GM12891 (cell line): ENCODE data around the gene B9D2.
A peak's percentile ranks its signal among the peaks of the same experiment; 100 is the strongest.

ENCODE experiments used
- DNase-seq: peaks from one replicate; pipeline ENCODE4 v3.0.0; 2011; ENCODE audit warnings: low spot score; ENCODE audit not compliant: insufficient read length
- FAIRE-seq: peaks from 2 replicates; lab custom pipeline; 2011; peaks lifted over from hg19 to GRCh38; lab: Jason Lieb, UNC
- PAX5 ChIP-seq: IDR thresholded peaks from 2 replicates; pipeline ENCODE4 v1.6.1; 2011; ENCODE audit warnings: low read length, moderate library complexity, mild to moderate bottlenecking; ENCODE audit not compliant: insufficient read depth, severe bottlenecking
- POLR2A ChIP-seq: IDR thresholded peaks from 2 replicates; pipeline ENCODE4 v1.6.1; 2011; ENCODE audit warnings: low read depth, low read length, control low read depth
- POLR2AphosphoS5 ChIP-seq: IDR thresholded peaks from 2 replicates; pipeline ENCODE4 v1.6.1; 2011; ENCODE audit warnings: low read depth, low read length, control low read depth
- POU2F2 ChIP-seq: IDR thresholded peaks from 2 replicates; pipeline ENCODE4 v1.6.1; 2011; ENCODE audit warnings: low read depth, mild to moderate bottlenecking, control low read depth, low read length, moderate library complexity
- SPI1 ChIP-seq: IDR thresholded peaks from 2 replicates; pipeline ENCODE4 v1.6.1; 2011; ENCODE audit warnings: low read depth, low read length, control low read depth
- TAF1 ChIP-seq: IDR thresholded peaks from 2 replicates; pipeline ENCODE4 v1.6.1; 2011; ENCODE audit warnings: low read depth, low read length, control low read depth

The B9D2 gene

DNA sequence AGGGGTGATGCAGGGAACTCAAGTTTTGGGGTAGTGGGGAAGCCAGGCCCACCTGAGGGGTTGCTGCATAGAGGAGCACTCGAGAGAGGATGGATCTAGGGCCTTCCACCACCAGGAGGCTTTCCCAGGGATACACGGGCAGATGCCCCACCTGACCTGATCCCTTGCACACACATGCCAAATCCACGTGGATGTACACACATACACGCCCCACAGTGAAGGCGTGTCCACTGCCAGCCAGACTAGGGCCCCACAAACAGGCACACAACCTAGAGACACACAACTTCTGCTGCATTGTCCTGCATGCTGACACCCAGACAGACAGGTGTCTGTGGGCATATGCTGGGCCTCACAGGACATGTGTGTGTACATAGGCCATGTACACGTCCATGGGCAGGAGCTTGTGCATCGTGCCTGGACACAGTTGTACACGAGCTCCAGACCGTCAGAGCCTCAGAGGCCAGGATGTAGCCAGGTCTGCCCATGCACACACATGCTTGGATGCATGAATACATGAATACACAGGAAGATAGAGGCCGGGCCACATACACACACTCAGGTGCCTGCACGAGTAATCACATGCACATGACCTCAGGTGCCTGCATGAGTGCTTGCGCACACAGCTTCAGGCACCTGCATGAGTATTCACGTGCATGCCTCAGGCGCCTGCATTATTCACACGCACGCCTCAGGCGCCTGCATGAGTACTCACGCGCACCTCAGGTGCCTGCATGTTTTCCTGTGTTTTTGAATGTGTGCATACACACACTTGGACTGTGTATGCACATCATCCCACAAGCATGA lies 45.1 kb downstream of the B9D2 start:
- FAIRE-seq, result no peak
- TF ChIP-seq SPI1, result no peak
- no peak; the same call in 1 of the 2 replicates for TF ChIP-seq POLR2A
- no peak for TF ChIP-seq PAX5
- TF ChIP-seq POU2F2, result no peak
- TF ChIP-seq POLR2AphosphoS5, result peak; percentile 66; the same call in 1 of the 2 replicates
- no peak for DNase-seq

DNA sequence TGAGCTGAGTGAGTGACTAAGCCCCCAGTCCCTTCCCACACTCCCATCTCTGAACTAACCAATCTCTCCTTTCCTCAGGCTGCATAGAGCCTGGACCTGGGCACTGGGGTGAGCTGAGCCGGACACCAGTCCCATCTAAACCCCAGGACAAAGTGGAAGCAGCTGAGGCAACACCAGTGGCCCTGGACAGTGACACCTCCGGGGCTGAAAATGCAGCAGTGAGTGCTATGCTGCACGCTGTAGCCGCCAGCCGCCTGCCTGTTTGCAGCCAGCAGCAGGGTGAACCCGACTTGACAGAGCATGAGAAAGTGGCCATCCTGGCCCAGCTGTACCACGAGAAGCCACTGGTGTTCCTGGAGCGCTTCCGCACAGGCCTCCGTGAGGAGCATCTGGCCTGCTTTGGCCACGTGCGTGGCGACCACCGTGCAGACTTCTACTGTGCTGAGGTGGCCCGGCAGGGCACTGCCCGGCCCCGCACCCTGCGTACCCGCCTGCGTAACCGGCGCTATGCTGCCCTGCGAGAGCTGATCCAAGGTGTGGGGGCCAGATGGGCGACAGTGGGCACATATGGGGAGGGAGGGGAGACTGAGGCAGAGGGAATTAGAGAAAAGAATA lies 47.5 kb downstream of the B9D2 start:
- FAIRE-seq, result no peak
- no peak for DNase-seq
- TF ChIP-seq SPI1 (no peak), PAX5 (no peak), POLR2A (no peak), TAF1 (no peak), POLR2AphosphoS5 (no peak), POU2F2 (no peak)

DNA sequence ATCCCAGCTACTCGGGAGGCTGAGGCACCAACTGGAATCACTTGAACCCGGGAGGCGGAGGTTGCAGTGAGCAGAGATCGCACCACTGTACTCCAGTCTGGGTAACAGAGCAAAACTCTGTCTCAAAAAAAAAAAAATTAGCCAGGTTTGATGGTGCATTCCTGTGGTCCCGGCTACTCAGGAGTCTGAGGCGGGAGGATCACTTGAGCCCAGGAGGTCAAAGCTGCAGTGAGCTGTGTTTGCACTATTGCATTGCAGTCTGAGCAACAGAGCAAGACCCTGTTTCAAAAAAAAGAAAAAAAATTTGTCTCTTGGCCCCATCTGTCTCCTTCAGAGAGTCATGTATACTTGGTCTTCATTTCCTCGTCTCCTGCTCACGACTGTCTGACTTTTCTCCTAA lies 52.3 kb downstream of the B9D2 start:
- FAIRE-seq, result no peak
- no peak for TF ChIP-seq POLR2AphosphoS5
- no peak for TF ChIP-seq POU2F2
- no peak for TF ChIP-seq SPI1
- TF ChIP-seq TAF1, result no peak
- TF ChIP-seq POLR2A, result no peak
- no peak for TF ChIP-seq PAX5
- DNase-seq, result no peak

DNA sequence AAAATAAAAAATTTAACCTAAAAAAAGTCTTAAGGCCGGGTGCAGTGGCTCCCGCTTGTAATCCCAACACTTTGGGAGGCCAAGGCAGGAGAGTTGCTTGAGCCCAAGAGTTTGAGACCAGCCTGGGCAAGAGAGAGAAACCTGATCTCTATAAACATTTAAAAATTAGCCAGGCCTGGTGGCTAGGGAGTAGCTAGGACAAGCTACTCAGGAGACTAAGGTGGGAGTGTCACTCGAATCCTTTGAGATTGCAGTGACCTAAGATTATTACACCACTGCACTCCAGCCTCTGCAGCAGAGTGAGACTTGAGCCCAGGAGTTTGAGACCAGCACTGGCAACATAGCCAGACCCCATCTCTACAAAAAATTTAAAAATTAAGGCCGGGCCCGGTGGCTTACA lies 52.9 kb downstream of the B9D2 start:
- TF ChIP-seq POLR2A, result no peak
- no peak for TF ChIP-seq SPI1
- no peak for TF ChIP-seq TAF1
- no peak for TF ChIP-seq POU2F2
- no peak for TF ChIP-seq POLR2AphosphoS5
- no peak for TF ChIP-seq PAX5
- no peak for FAIRE-seq
- no peak for DNase-seq

GRCh38 chr19:41310033-41310831 lies 53.7 kb downstream of the B9D2 start, which contains the start of gene CCDC97:
Gene CCDC97 (plus strand): TSS chr19:41310172. CDS start chr19:41310311, 139 bp downstream.
- TF ChIP-seq PAX5 (peak; percentile 98), POLR2A (peak; percentile 94), POU2F2 (peak; percentile 80), POLR2AphosphoS5 (peak; percentile 86), TAF1 (peak; percentile 75), SPI1 (no peak)
- FAIRE-seq (peak; percentile 93), DNase-seq (peak; percentile 91)

DNA sequence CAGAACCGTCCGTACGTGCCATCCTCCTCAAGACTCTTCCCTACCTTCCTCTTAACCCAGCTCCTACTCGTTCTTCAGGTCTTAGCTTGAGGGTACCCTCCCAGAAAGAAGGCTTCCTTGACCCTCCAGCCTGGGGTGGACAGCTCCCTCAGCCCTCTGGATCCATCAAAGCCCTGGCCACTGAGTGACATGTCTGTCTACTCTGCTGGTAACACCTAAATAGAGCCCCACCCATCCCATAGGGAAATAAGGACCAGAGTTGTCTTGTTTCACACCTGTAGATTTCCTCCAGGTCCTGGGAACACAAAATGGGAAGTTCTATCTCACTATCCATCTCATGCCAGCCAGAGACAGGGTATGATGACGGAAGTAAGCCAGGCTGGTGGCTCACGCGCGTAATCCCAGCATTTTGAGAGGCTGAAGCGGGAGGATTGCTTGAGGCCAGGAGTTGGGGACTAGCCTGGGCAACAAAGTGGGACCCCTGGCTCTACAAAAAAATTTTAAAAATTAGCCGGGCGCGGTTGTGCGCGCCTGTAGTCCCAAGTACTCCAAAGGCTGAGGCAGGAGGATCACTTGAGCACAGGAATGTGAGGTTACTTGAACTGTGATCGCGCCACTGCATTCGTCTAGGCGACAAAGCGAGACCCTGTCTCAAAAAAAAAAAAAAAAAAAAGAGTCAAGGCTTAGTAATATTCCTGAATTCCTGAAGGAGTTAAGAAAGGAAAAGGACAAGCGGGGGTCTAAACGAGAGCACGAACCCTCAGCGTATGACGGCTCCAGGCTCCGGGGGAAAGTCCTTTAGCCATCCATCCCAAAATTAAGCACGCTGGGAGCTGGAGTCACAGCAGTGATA lies 54.5 kb downstream of the B9D2 start:
- DNase-seq (no peak), FAIRE-seq (no peak)
- no peak for TF ChIP-seq TAF1
- TF ChIP-seq POU2F2, result no peak
- TF ChIP-seq POLR2AphosphoS5, result no peak
- no peak for TF ChIP-seq SPI1
- TF ChIP-seq POLR2A, result no peak
- no peak for TF ChIP-seq PAX5

DNA sequence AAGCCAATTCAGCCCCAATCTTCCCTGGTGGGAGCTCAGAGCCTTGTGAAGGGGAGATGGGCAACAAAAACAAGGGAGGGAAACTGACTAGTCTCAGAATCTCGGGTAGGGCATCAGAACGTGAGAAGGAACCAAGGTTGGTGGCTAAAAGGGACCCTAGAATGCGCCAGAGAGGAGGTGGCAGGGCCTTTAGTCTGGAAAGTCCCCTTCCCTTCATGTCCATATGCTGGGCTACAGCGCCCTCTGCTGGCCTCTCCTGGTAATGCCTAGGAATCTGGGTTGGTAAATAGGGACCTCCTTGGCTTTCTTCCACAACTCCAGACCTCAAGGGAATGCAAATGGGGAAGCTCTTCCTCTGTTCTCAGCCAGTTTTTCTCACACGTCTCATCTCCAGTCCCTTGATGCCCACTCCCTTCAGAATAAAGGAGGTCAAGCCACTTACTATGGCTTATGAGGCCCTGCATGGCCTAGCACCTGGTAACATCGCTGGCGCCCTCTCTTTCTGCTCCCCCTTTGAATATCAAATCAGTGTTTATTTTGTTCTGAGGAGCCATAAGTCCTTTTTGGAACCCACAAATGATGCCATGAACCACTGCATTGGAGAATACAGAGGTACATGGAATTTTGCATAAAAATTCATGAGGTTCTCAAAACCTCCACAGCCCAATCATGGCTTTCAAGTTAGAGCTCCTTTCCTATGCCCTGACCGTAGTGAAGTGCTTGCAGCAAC lies 55.3 kb downstream of the B9D2 start:
- DNase-seq, result no peak
- FAIRE-seq, result peak; percentile 88
- TF ChIP-seq POLR2A (peak; percentile 65), POLR2AphosphoS5 (peak; percentile 80), POU2F2 (peak; percentile 88; the same call in 1 of the 2 replicates), SPI1 (no peak), PAX5 (no peak), TAF1 (no peak)

GRCh38 chr19:41307954-41308449 lies 55.9 kb downstream of the B9D2 start:
- DNase-seq (no peak), FAIRE-seq (no peak)
- TF ChIP-seq PAX5 (no peak), POU2F2 (no peak), POLR2A (no peak), SPI1 (no peak), TAF1 (no peak), POLR2AphosphoS5 (no peak)
